DND-41 (cell line): ENCODE measurements around the gene TSPAN2.

Source experiments
- ATAC-seq: fragments of 200-7000 bp; cut with Tn5 transposase; 3 replicates; pipeline ENCODE4 v1.9.1; 2021; ENCODE audit warnings: low read depth; ENCODE audit not compliant: insufficient read depth
- DNase-seq: peaks from one replicate; pipeline ENCODE4 v3.0.0-alpha.2; 2020
- H2AFZ ChIP-seq: 2 replicates; pipeline ENCODE4 v1.6.0; 2012; ENCODE audit warnings: low read depth, low read length
- H3K27ac ChIP-seq: 2 replicates; pipeline ENCODE4 v1.5.1; 2012; ENCODE audit warnings: low read length, inconsistent platforms
- H3K27me3 ChIP-seq: fragments of 200-600 bp; sonication (generic); 2 replicates; pipeline ENCODE4 v1.6.0; 2012; ENCODE audit warnings: low read length, mild to moderate bottlenecking, inconsistent platforms; ENCODE audit not compliant: insufficient read depth, poor library complexity
- H3K36me3 ChIP-seq: 2 replicates; pipeline ENCODE4 v1.5.1; 2012; ENCODE audit warnings: low read length, inconsistent platforms; ENCODE audit not compliant: insufficient read depth
- H3K4me1 ChIP-seq: 2 replicates; pipeline ENCODE4 v1.5.1; 2012; ENCODE audit warnings: mild to moderate bottlenecking, low read length; ENCODE audit not compliant: insufficient read depth
- H3K4me2 ChIP-seq: 2 replicates; pipeline ENCODE4 v1.6.0; 2012; ENCODE audit warnings: mild to moderate bottlenecking, moderate library complexity, low read length, inconsistent platforms; ENCODE audit not compliant: insufficient read depth
- H3K4me3 ChIP-seq, 2 experiments: fragments of 200-600 bp in 1 of 2; shearing (Covaris generic) in 1 of 2; 2 replicates each; pipeline ENCODE4 v1.5.1; 2012 to 2016; ENCODE audit warnings: inconsistent platforms in 2 of 2, low read length in 2 of 2, mild to moderate bottlenecking in 2 of 2, low read depth in 1 of 2, moderate library complexity in 1 of 2
- H3K79me2 ChIP-seq: 2 replicates; pipeline ENCODE4 v1.6.0; 2012; ENCODE audit warnings: low read length, inconsistent platforms; ENCODE audit not compliant: insufficient read depth
- H3K9ac ChIP-seq: 2 replicates; pipeline ENCODE4 v1.6.0; 2012; ENCODE audit warnings: low read depth, mild to moderate bottlenecking, inconsistent platforms, low read length, moderate library complexity
- H3K9me3 ChIP-seq: 2 replicates; pipeline ENCODE4 v1.5.1; 2012; ENCODE audit warnings: low read length, moderate library complexity, mild to moderate bottlenecking, inconsistent platforms; ENCODE audit not compliant: insufficient read depth, severe bottlenecking
- H4K20me1 ChIP-seq: 2 replicates; pipeline ENCODE4 v1.6.0; 2012; ENCODE audit warnings: low read length; ENCODE audit not compliant: insufficient read depth
- CTCF ChIP-seq: IDR thresholded peaks from 2 replicates; pipeline ENCODE4 v1.5.1; 2012; ENCODE audit warnings: borderline replicate concordance, low read length, moderate library complexity, mild to moderate bottlenecking; ENCODE audit not compliant: poor library complexity, severe bottlenecking; ENCODE audit errors: extremely low read depth
- EZH2 ChIP-seq: IDR thresholded peaks from 3 replicates; pipeline ENCODE4 v1.6.1; 2012; ENCODE audit warnings: borderline replicate concordance, low read depth, mild to moderate bottlenecking, moderate library complexity, low read length, inconsistent platforms; ENCODE audit not compliant: severe bottlenecking

The TSPAN2 gene

GRCh38 chr1:115068826-115069585 is 20.3 kb downstream of the TSPAN2 start:
- no peaks in the 10 kb centered on the region for H3K36me3 ChIP-seq
- no peak overlapping the region for H3K4me2 ChIP-seq
- no peaks in the 10 kb centered on the region for H4K20me1 ChIP-seq
- peaks cover 3% of the 10 kb centered on the region; the same call in 1 of the 2 replicates for H3K4me1 ChIP-seq
- peaks cover under 1% of the 10 kb centered on the region for H3K27me3 ChIP-seq
- no peak overlapping the region for H2AFZ ChIP-seq
- H3K27ac ChIP-seq, result no peak overlapping the region
- no peaks in the 10 kb centered on the region for H3K79me2 ChIP-seq
- ATAC-seq (no peak), DNase-seq (no peak)
- TF ChIP-seq CTCF (no peak), EZH2 (no peak)
- no peaks in the 10 kb centered on the region for H3K9me3 ChIP-seq
- no peak overlapping the region for H3K4me3 ChIP-seq
- H3K9ac ChIP-seq, result no peak overlapping the region

- DNase-seq (no peak), ATAC-seq (no peak)
- H3K27ac ChIP-seq, result no peak overlapping the region
Observed at GRCh38 chr1:115067161-115067859, 22.0 kb downstream of the TSPAN2 start.

GRCh38 chr1:115065021-115065420 is 24.3 kb downstream of the TSPAN2 start:
- Histone ChIP-seq H3K4me2 (no peak overlapping the region), H3K27me3 (no peaks in the 10 kb centered on the region), H3K27ac (no peak overlapping the region), H3K4me3 (no peak overlapping the region), H3K36me3 (no peaks in the 10 kb centered on the region), H3K9me3 (no peaks in the 10 kb centered on the region), H4K20me1 (peaks cover 4% of the 10 kb centered on the region), H3K79me2 (no peaks in the 10 kb centered on the region), H2AFZ (no peak overlapping the region), H3K4me1 (peaks cover 24% of the 10 kb centered on the region), H3K9ac (no peak overlapping the region)
- TF ChIP-seq EZH2, result no peak
- TF ChIP-seq CTCF, result no peak
- no peak for ATAC-seq
- no peak for DNase-seq

More at GRCh38 chr1:115067161-115067859, 22.0 kb downstream of the TSPAN2 start:
- H3K9ac ChIP-seq, result no peak overlapping the region
- no peak overlapping the region for H3K4me3 ChIP-seq
- H3K27me3 ChIP-seq, result no peaks in the 10 kb centered on the region
- no peak for TF ChIP-seq EZH2
- no peak for TF ChIP-seq CTCF
- no peak overlapping the region for H2AFZ ChIP-seq
- H3K9me3 ChIP-seq, result no peaks in the 10 kb centered on the region
- H3K4me2 ChIP-seq, result no peak overlapping the region
- H3K4me1 ChIP-seq, result peaks cover 20% of the 10 kb centered on the region
- peaks cover 1% of the 10 kb centered on the region for H4K20me1 ChIP-seq
- H3K79me2 ChIP-seq, result no peaks in the 10 kb centered on the region
- no peaks in the 10 kb centered on the region for H3K36me3 ChIP-seq
